ENCODE measurements around the gene TMEM178A. TPM values are rescaled to one million over a fixed set of nuclear protein-coding genes. Genes with fewer than 3 reads are reported as not detected.

TMEM178A gene
- total RNA-seq, 1 donor from 2014 or later: 32.9 TPM

- Mint-ChIP-seq H3K27me3 (peaks cover 9% of the 10 kb centered on the region), H3K36me3 (ENCODE audit: insufficient read depth) (no peaks in the 10 kb centered on the region)
These were observed 1.6 kb downstream of the TMEM178A start for GRCh38 chr2:39667104-39667885.

GRCh38 chr2:39667886-39668276 lies 2.2 kb downstream of the TMEM178A start:
- Mint-ChIP-seq H3K9me3 (ENCODE audit: low read depth) (no peaks in the 10 kb centered on the region), H3K27me3 (peaks cover 9% of the 10 kb centered on the region), H3K4me1 (ENCODE audit: low read depth) (peaks cover 26% of the 10 kb centered on the region), H3K36me3 (ENCODE audit: insufficient read depth) (no peaks in the 10 kb centered on the region), H3K27ac (no peak overlapping the region), H3K4me3 (ENCODE audit: low read depth) (peak overlapping the region; percentile 88)
- no peak for DNase-seq (ENCODE audit: low spot score, unreplicated experiment)
- no peak for TF ChIP-seq CTCF (IDR thresholded peaks at IDR 0.05; ENCODE audit: unreplicated experiment)

More at GRCh38 chr2:39667104-39667885, 1.6 kb downstream of the TMEM178A start:
- H3K4me3 Mint-ChIP-seq (ENCODE audit: low read depth): peak overlapping the region; percentile 88
- no peak for DNase-seq (ENCODE audit: low spot score, unreplicated experiment)
- TF ChIP-seq CTCF (IDR thresholded peaks at IDR 0.05; ENCODE audit: unreplicated experiment): no peak
- H3K4me1 Mint-ChIP-seq (ENCODE audit: low read depth): peaks cover 26% of the 10 kb centered on the region
- H3K9me3 Mint-ChIP-seq (ENCODE audit: low read depth): no peaks in the 10 kb centered on the region
- no peak overlapping the region for H3K27ac Mint-ChIP-seq

- Mint-ChIP-seq H3K4me3 (ENCODE audit: low read depth) (no peak overlapping the region), H3K9me3 (ENCODE audit: low read depth) (no peaks in the 10 kb centered on the region)
- TF ChIP-seq CTCF (IDR thresholded peaks at IDR 0.05; ENCODE audit: unreplicated experiment): no peak
These were observed 2.9 kb downstream of the TMEM178A start for GRCh38 chr2:39668576-39669080.

GRCh38 chr2:39671604-39672003 lies 5.9 kb downstream of the TMEM178A start:
- peaks cover 9% of the 10 kb centered on the region for H3K27me3 Mint-ChIP-seq
- H3K27ac Mint-ChIP-seq: no peak overlapping the region
- no peak overlapping the region for H3K4me3 Mint-ChIP-seq (ENCODE audit: low read depth)
- DNase-seq (ENCODE audit: low spot score, unreplicated experiment): no peak
- TF ChIP-seq CTCF (IDR thresholded peaks at IDR 0.05; ENCODE audit: unreplicated experiment): no peak
- H3K36me3 Mint-ChIP-seq (ENCODE audit: insufficient read depth): peaks cover 3% of the 10 kb centered on the region
- peaks cover 14% of the 10 kb centered on the region for H3K4me1 Mint-ChIP-seq (ENCODE audit: low read depth)
- H3K9me3 Mint-ChIP-seq (ENCODE audit: low read depth): no peaks in the 10 kb centered on the region

More at GRCh38 chr2:39668576-39669080, 2.9 kb downstream of the TMEM178A start:
- Mint-ChIP-seq H3K4me1 (ENCODE audit: low read depth) (peaks cover 26% of the 10 kb centered on the region), H3K27ac (no peak overlapping the region), H3K27me3 (peaks cover 9% of the 10 kb centered on the region), H3K36me3 (ENCODE audit: insufficient read depth) (peaks cover under 1% of the 10 kb centered on the region)
- no peak for DNase-seq (ENCODE audit: low spot score, unreplicated experiment)

DNA sequence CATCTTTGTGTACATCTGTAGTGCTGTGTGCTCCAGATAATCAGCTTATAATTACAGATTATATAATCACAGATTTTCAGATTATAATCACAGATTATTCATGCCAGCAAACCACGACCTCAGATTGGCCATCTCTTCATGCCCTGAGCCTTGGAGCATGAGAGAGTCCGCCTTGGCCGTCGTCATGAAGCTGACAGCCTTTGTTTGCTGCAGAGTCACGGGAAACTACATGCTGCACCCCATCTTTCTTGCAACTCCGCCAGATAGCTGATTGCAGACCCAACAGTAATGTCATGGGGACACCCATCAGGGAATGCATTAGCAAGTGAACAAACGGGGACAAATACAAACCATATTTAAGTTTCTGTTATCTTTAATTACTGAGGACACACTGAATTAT lies 7.3 kb downstream of the TMEM178A start:
- Mint-ChIP-seq H3K27ac (no peak overlapping the region), H3K4me1 (ENCODE audit: low read depth) (peaks cover 3% of the 10 kb centered on the region), H3K9me3 (ENCODE audit: low read depth) (no peaks in the 10 kb centered on the region), H3K4me3 (ENCODE audit: low read depth) (no peak overlapping the region), H3K36me3 (ENCODE audit: insufficient read depth) (peaks cover 5% of the 10 kb centered on the region), H3K27me3 (peaks cover 4% of the 10 kb centered on the region)
- TF ChIP-seq CTCF (IDR thresholded peaks at IDR 0.05; ENCODE audit: unreplicated experiment): no peak
- DNase-seq (ENCODE audit: low spot score, unreplicated experiment): no peak

Data from progenitor cell of endocrine pancreas (in vitro differentiated cells).